HG03196 (cell line): ENCODE data around the gene PLEKHA5.
"Not testable (repeated sequence)": the region's sequence is repeated elsewhere in the genome, so short reads cannot be mapped to it uniquely, and the experiment has no call there.

Experiments
- ATAC-seq: cut with Tn5 transposase; IDR thresholded peaks from one replicate; pipeline ENCODE4 v1.9.1; 2021; ENCODE audit not compliant: unreplicated experiment

Gene PLEKHA5

DNA sequence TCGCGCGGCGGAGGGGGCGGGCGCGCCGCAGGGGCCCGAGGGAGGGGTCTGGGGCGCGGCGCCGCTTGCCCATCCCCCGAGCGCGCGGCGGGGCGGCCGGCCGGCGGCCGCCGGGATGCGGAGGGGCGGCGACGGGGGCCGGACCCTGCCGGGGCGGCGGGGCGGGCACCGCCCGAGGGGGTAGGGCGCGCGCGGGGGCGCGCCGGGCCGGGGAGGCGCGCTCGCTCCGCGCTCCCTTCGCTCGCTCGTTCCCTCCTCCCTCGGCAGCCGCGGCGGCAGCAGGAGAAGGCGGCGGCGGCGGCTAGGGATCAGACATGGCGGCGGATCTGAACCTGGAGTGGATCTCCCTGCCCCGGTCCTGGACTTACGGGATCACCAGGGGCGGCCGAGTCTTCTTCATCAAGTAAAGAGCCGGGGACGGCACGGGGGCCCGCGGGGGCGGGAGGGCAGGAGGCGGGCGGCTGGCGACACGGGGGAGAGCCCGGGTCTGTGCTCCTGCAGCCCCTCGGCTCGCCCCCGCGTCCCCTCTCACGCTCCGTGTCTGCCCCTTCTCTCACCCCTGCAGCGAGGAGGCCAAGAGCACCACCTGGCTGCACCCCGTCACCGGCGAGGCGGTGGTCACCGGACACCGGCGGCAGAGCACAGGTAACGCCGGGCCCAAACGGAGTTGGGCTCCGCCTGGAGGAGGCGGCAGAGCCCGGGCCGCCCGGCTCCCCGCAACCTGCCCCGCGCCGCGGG lies at the start of gene PLEKHA5:
Gene PLEKHA5 (plus strand): TSS at position 248 of the 738 bp plus-strand sequence. CDS start 67 bp downstream, at position 315.
- ATAC-seq = no peak

DNA sequence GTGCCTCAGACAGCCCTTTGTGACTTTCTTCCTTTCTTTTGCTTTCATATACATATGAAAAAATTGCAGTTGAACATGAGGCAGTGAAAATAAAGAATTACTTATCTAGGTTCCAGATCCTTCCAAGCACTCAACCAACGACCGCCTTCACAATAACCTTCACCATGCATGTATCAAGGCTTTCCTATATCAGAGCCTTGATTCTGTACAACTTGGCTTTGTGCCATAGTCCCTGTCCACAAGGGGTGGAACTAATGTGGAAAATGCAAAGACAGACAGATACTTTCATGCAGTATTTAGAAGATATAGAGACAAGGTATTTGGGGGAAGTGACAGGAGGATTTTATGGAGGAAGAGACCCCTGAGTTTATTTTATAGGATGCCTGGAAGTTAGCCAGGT lies 48.6 kb upstream of the PLEKHA5 start:
- ATAC-seq = no peak

GRCh38 chr12:19082365-19082911 lies 47.1 kb upstream of the PLEKHA5 start:
- ATAC-seq = no peak

GRCh38 chr12:19084547-19084946 lies 45.0 kb upstream of the PLEKHA5 start:
- ATAC-seq = no peak

DNA sequence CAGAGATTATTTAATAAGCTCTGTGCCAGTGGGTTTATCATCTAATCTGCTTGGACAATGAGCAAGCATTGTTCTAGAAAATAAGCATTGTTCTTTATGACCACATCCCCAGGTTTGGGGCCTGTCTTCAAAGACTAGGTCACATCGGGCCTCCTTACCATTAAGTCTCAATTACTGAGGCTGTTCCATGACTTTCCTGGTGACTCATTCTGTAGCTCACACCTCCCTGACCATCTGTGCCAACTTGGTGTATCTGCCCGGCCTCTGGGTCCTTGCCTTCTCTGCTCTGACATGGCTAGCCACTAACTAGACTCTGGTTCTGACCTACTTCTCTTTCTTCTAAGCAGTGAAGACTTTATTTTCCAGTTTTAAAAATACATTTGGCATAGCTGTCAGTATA lies 44.4 kb upstream of the PLEKHA5 start:
- no peak for ATAC-seq

GRCh38 chr12:19088606-19089005 lies 40.9 kb upstream of the PLEKHA5 start:
- no peak for ATAC-seq

- not testable (repeated sequence) for ATAC-seq
Measured at GRCh38 chr12:19092482-19092881, 37.1 kb upstream of the PLEKHA5 start.

DNA sequence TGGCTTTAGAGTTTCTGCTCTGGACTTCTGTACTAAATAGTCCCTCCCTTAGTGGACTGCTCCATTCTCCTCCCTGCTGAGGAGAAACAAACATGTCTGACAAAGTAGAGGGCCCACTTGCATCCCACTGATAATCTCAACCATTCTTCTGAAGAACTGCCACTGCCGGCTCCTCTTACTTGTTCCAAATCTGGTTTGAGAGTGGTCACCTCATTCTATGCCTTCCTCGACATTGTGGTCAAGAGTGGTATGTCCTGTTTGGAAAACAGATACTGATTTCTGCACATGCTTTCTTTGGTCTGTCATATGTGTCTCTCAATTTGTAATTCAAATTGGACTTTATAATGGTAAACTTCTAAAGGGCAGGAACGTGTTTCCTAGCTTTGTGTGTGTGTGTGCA lies 36.3 kb upstream of the PLEKHA5 start:
- no peak for ATAC-seq

DNA sequence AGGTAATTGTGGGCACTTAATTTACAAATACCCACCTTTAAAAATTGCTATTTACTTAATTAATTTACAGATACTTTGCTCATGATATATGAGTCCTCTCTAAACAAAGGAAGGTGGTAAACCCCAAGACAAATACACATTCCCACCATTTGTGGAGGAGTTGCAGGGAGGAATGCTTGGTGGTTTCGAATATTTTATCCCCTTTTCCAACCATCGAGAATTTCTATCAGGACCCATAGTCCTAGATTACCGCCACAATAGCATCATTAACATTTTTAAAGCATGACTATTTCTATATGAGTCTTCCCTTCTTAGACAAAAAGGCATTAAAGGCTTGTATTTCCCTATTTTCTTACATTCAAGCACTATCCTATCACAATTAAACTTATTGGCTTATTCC lies 34.2 kb upstream of the PLEKHA5 start:
- no peak for ATAC-seq

- no peak for ATAC-seq
Measured at GRCh38 chr12:19095756-19096480, 33.6 kb upstream of the PLEKHA5 start.

DNA sequence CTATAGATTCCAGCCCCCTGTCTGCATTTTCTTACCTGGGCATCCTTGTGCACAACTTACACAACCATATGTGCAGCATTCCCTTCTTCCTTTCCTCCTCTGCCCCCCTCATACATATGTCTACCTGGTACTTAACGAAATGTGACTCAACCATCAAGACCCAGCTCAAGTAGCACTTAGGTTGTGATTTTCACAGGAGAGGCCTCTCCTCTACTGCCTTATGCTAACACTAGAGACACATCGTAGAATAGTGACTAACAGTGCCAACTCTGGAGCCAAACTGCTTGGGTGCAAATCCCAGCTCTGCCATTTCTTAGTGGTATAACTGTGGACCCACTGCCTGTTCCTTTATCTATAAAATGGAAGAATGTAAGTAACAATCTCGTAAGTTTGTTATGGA lies 24.1 kb upstream of the PLEKHA5 start:
- ATAC-seq = no peak

DNA sequence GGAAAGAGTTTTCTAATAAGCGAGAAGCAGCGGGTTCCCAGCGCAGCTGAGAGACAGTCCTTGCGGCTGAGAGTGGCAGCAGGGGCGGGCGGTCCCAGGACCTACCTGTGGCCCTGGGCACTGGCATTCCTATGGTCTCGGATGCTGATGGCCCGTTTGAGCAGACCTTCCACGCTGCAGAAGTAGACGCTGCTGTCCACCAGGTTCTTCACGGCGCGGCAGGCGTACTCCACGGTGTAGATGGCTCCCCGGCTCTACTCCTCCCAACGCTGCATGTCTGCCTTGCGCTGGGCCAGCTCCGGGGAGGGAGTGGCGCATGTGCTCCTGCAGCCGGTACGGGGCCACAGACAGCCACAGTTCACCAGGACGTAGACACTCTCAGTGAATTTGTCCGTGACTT lies 21.8 kb upstream of the PLEKHA5 start:
- no peak for ATAC-seq

DNA sequence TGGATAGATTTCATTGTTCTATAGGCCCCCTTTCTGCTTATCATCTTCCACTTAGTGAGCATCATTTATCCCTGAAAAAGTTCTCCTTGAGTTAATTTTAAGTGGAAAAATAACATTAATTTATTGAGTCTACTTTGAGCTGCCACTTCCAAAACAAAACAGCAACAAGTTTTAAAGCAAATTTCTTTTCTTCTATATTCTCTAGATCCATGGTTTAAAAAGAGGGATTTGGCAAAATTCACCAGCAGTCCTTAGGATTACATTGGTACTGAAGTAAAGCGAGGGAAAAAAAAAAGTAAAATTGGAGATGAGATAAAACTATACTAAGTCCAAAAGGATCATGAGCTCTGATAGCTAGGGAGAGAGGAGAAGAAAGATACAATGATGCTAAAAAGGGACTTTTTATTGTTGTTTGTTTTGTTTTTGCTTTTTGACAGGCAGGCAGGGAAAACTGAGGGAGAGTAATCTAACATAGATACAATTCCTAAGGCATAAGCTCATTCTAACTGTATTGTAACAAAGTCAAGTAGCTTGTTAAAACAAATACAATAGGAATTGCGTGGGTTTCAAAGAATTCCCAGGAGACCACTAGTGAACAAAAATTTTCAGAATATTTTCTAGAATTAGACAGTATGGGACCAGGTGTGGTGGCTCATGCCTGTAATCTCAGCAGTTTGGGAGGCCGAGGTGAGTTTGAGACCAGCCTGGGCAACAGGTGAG lies 19.2 kb upstream of the PLEKHA5 start:
- ATAC-seq = no peak

DNA sequence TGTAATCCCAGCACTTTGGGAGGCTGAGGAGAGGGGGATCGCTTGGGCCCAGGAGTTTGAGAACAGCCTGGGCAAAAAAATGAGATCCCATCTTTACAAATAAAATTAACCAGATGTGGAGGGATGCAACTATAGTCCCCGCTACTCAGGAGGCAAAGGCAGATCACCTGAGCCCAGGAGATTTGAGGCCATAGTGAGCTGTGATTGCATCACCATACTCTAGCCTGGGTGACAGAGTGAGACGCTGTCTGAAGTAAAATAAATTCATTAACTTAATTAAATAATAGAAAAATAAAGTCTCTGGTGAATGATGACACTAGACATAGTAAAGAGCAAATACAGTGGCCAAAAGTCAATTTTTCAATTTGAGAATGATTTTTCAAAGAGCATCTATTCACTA lies 16.1 kb upstream of the PLEKHA5 start:
- no peak for ATAC-seq

- no peak for ATAC-seq
Measured at GRCh38 chr12:19115285-19115684, 14.2 kb upstream of the PLEKHA5 start.

GRCh38 chr12:19119440-19119839 lies 10.1 kb upstream of the PLEKHA5 start:
- no peak for ATAC-seq

- ATAC-seq = no peak
Measured at GRCh38 chr12:19120795-19121194, 8.7 kb upstream of the PLEKHA5 start.

- ATAC-seq = no peak
Measured at GRCh38 chr12:19121449-19122018, 8.0 kb upstream of the PLEKHA5 start.

DNA sequence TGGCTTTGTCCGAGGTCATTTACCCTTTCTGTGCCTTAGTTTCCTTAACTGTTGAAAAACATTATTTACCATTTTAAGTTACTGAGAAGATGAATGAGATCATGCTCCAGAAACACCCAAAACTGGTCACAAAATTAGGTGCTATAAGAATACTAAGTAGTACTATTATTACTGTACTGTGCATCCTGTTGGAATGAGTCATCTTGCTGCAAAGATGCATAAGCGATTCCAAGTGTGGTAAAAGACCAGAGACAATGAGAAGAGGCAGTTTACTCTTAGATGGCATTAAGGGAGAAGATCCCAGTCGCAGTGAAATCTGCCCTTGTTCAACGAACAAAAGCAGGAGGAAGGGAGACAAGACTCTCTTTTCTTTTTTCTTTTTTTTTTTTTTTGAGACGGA lies 4.2 kb upstream of the PLEKHA5 start:
- no peak for ATAC-seq

GRCh38 chr12:19127270-19127669 lies 2.3 kb upstream of the PLEKHA5 start:
- ATAC-seq = no peak

GRCh38 chr12:19128485-19128884 lies 1.0 kb upstream of the PLEKHA5 start:
- no peak for ATAC-seq
